ENCODE data around the gene ARID1B. TPM values are rescaled to one million over a fixed set of nuclear protein-coding genes. Genes with fewer than 3 reads are reported as not detected.

Gene ARID1B
- total and polyA plus RNA-seq, 7 donors, result 8.1 to 61.1 (median 53.1) TPM

DNA sequence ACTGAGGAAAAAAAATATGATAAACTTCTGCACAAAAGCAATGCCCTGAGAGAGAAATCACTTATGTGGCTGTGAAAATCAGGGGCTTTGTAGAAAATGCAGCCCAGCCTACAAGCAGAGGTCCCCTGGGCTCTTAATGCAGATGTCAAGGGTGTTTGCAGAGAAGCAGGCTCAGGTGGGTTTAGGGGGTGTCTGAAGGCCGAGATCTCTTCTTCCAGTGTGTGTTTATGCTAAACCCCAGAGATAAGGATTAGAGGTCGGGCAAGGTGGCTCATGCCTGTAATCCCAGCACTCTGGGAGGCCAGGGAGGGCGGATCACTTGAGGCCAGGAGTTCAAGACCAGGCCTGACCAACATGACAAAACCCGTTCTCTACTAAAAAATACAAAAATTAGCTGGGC is 467.6 kb downstream of the ARID1B start:
- intact Hi-C loops (cut with DNase I), result no loop called here
- Histone ChIP-seq H3K36me3 (ENCODE audit: insufficient read depth in 1 of 2, low read depth in 1 of 2) (no peaks in the 10 kb centered on the region), H3K9me3 (peaks cover 7% of the 10 kb centered on the region), H3K27ac (peak overlapping the region; percentile 68), H3K4me1 (peaks cover 39% of the 10 kb centered on the region), H3K27me3 (ENCODE audit: insufficient read depth in 3 of 3, low read length in 2 of 3) (no peaks in the 10 kb centered on the region), H3K4me3 (no peak overlapping the region)
- TF ChIP-seq, protein P1, sequence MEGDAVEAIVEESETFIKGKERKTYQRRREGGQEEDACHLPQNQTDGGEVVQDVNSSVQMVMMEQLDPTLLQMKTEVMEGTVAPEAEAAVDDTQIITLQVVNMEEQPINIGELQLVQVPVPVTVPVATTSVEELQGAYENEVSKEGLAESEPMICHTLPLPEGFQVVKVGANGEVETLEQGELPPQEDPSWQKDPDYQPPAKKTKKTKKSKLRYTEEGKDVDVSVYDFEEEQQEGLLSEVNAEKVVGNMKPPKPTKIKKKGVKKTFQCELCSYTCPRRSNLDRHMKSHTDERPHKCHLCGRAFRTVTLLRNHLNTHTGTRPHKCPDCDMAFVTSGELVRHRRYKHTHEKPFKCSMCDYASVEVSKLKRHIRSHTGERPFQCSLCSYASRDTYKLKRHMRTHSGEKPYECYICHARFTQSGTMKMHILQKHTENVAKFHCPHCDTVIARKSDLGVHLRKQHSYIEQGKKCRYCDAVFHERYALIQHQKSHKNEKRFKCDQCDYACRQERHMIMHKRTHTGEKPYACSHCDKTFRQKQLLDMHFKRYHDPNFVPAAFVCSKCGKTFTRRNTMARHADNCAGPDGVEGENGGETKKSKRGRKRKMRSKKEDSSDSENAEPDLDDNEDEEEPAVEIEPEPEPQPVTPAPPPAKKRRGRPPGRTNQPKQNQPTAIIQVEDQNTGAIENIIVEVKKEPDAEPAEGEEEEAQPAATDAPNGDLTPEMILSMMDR (IDR thresholded peaks at IDR 0.05), result no peak
- DNase-seq, result no peak
- ATAC-seq, result no peak
- WGBS, 3 donors, result 63 to 71% (median 63%) methylated on average over 4 of the region's 4 CpGs

- Histone ChIP-seq H3K4me1 (peaks cover 33% of the 10 kb centered on the region), H3K4me3 (no peak overlapping the region), H3K36me3 (ENCODE audit: insufficient read depth in 1 of 2, low read depth in 1 of 2) (no peaks in the 10 kb centered on the region), H3K9me3 (peaks cover 7% of the 10 kb centered on the region), H3K27ac (no peak overlapping the region), H3K27me3 (ENCODE audit: insufficient read depth in 3 of 3, low read length in 2 of 3) (no peaks in the 10 kb centered on the region)
- DNase-seq (no peak), ATAC-seq (no peak)
- TF ChIP-seq, protein P1 (IDR thresholded peaks at IDR 0.05), result no peak
- 67 to 71% (median 68%) methylated on average over 13 of the region's 13 CpGs for WGBS, 3 donors
- intact Hi-C loops (cut with DNase I), result no loop called here
These were observed 468.3 kb downstream of the ARID1B start for GRCh38 chr6:157245436-157245835.

DNA sequence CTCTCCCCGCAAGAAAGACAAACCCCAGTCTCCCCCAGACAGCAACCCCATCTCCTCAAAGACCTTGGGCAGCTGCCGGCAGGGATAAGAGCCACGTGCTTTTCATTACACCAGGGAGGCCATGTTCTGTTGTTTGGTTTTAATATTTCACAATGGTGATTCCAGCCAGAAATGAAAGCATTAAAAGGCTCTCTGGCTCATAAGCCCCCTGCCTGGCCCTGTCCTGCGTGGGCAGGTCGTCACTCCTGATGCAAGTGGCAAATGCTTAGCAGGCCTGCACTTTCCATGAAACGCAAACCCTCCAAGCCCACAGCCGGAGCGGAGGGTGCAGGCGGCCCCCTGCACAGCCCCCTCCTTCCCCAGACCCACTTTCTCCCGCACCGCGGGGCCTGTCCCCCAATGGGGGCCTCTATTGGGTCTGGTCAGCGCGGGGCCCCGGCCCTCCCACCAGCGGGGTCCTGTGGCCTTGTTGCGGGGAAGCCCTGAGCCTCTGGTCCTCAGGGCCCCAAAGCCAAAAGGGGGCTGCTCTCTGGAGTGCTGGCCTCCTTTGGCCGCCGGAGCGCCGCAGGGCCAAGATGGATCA is 469.0 kb downstream of the ARID1B start:
- 82 to 86% (median 83%) methylated on average over 21 of the region's 21 CpGs for WGBS, 3 donors
- intact Hi-C loops (cut with DNase I), result no loop called here
- Histone ChIP-seq H3K36me3 (ENCODE audit: insufficient read depth in 1 of 2, low read depth in 1 of 2) (no peaks in the 10 kb centered on the region), H3K9me3 (peaks cover 7% of the 10 kb centered on the region), H3K27me3 (ENCODE audit: insufficient read depth in 3 of 3, low read length in 2 of 3) (no peaks in the 10 kb centered on the region), H3K4me1 (peaks cover 29% of the 10 kb centered on the region), H3K27ac (no peak overlapping the region), H3K4me3 (no peak overlapping the region)
- TF ChIP-seq, protein P1 (IDR thresholded peaks at IDR 0.05), result no peak
- ATAC-seq (no peak), DNase-seq (peak; percentile 58 to 73)

DNA sequence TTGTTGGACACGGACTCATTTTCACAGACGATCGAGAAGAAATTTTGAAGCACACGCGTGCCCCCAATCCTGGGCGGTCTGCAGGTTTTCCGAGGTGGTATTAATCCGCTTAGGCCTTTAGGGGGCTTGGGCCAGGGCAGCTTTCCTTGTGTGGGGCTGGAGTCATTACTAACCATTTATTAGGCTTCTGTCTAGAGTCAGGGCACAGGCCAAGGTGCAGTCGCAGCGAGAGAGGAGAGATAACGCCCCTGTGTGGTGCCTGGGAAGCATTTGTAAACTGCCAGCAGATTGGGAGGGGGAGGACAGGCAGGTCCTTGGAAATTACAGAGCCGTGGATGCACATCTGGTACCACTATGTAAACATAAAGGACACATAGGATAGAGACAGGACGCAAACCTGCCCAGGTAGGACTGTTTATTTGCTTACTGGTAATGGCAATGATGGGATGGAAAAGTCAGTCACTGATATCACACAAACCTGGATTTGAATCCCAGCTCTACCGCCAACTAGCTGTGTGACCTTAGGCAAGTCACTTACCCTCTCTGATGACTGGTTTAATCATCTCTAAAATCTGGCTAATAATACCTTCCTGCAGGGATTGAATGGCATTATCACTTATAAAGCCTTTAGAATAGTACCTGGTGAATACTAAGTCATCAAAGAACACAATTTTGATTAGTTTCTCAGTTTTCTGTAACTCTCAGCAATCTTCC is 469.8 kb downstream of the ARID1B start:
- no peak overlapping the region for H3K4me3 ChIP-seq
- H3K27me3 ChIP-seq (ENCODE audit: insufficient read depth in 3 of 3, low read length in 2 of 3), result no peaks in the 10 kb centered on the region
- TF ChIP-seq, protein P1 (IDR thresholded peaks at IDR 0.05), result no peak
- DNase-seq (no peak), ATAC-seq (no peak)
- WGBS, 3 donors, result 91 to 94% (median 92%) methylated on average over 14 of the region's 14 CpGs
- no peak overlapping the region for H3K27ac ChIP-seq
- H3K9me3 ChIP-seq, result peaks cover 7% of the 10 kb centered on the region
- no peaks in the 10 kb centered on the region for H3K36me3 ChIP-seq (ENCODE audit: insufficient read depth in 1 of 2, low read depth in 1 of 2)
- peaks cover 21% of the 10 kb centered on the region for H3K4me1 ChIP-seq
- intact Hi-C loops (cut with DNase I), result no loop called here
